ENCODE measurements around the gene TIGD4. TPM values are rescaled to one million over a fixed set of nuclear protein-coding genes. Genes with fewer than 3 reads are reported as not detected.

TIGD4 gene
- total and polyA plus RNA-seq, 2 of the 13 experiments (the other 11 are each of a cell fraction or from before 2014, with no cell fraction given), result 0.15 to 0.62 TPM

- ATAC-seq (no peak), FAIRE-seq (no peak), DNase-seq (ENCODE audit: low spot score) (no peak)
- peaks cover 49% of the 10 kb centered on the region for H3K4me1 ChIP-seq (ENCODE audit: insufficient read depth, low read length)
- H3K27me3 ChIP-seq (ENCODE audit: control insufficient read depth in 1 of 2, insufficient read depth in 2 of 2, low read length in 2 of 2), result no peaks in the 10 kb centered on the region
- 89% methylated on average over 2 of the region's 2 CpGs for WGBS (ENCODE audit: low lambda C conversion rate)
- no TSS peak for BruUV-seq (replicated peaks)
- CTCF ChIA-PET (ENCODE audit: low intra/inter-chr PET ratio, low total read pairs), result no interaction called here
- no peak overlapping the region for H3K27ac ChIP-seq (ENCODE audit: extremely low read length, insufficient read depth, low read length)
- H3K36me3 ChIP-seq (replicated peaks in 1 of 2; ENCODE audit: control insufficient read depth in 1 of 2, insufficient read depth in 2 of 2, low read length in 2 of 2), result no peaks in the 10 kb centered on the region; a peak in 1 of 5 replicates
- no peak overlapping the region for H3K4me2 ChIP-seq (ENCODE audit: low read depth, low read length)
- intact Hi-C loops (cut with micrococcal nuclease; ENCODE audit: unreplicated experiment) (no loop called here), in situ Hi-C loops (cut with HindIII; ENCODE audit: extremely low pct_ligation_motif_present, low pct_unique_long_range_greater_than_20kb) (no loop called here)
- no peak for TF ChIP-seq ZNF225 (CRISPR knock-in tag; IDR thresholded peaks at IDR 0.05)
- no peak for TF ChIP-seq FLYWCH1 (CRISPR knock-in tag; IDR thresholded peaks at IDR 0.05)
- TF ChIP-seq MEIS2 (CRISPR knock-in tag; IDR thresholded peaks at IDR 0.05), result no peak
- TF ChIP-seq JUND (CRISPR knock-in tag; IDR thresholded peaks at IDR 0.05), result no peak
- no peak for TF ChIP-seq ZNF749 (CRISPR knock-in tag; IDR thresholded peaks at IDR 0.05; ENCODE audit: borderline replicate concordance)
- no peaks in the 10 kb centered on the region for H3K9me3 ChIP-seq (ENCODE audit: low read length)
- no peak overlapping the region for H3K9ac ChIP-seq (ENCODE audit: insufficient read depth, low read depth, low read length)
- H3K79me2 ChIP-seq (ENCODE audit: insufficient read depth, low read length), result peaks cover 28% of the 10 kb centered on the region
- POLR2A ChIA-PET, result interaction anchor here (1.2 kb wide), 1 partner anchor 26 kb away, joined by 4 read pairs; the partner anchor contains the start of genes ARFIP1 and TIGD4
- peaks cover 10% of the 10 kb centered on the region for H4K20me1 ChIP-seq (ENCODE audit: insufficient read depth, low read length)
- H3K4me3 ChIP-seq (replicated peaks in 1 of 3; ENCODE audit: insufficient read depth in 1 of 3, low read depth in 2 of 3, low read length in 3 of 3), result no peak overlapping the region
- H2AFZ ChIP-seq (ENCODE audit: low read length), result no peak overlapping the region
Observed at GRCh38 chr4:152805818-152806217, 26.3 kb upstream of the TIGD4 start.

DNA sequence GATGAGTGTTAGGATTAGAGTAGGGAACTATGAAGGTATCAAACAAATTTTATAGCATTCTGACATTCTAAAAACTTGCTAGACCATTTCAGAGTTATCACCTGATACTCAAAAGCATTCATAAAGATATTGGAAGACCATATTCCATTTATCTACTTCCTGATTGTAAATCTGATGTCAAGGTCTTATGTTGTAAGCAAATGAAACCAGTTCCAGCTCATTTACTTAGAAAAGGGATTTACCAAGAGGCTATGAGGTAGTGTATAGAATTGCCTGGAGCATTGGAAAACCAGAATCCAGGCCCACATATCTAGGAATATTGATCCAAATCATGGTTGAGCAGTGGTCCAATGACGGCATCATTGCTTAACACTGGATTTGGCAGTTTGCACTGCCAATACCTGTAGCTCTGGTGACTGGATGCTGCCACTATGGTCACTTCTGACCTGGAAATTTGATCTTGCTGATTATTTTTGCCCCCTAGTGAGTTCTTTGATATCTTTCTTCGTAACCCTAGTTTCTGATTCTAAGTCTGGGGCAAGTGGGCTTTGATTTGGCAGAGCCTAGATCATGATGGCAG is 25.6 kb upstream of the TIGD4 start:
- Histone ChIP-seq H4K20me1 (ENCODE audit: insufficient read depth, low read length) (peaks cover 10% of the 10 kb centered on the region), H3K9ac (ENCODE audit: insufficient read depth, low read depth, low read length) (no peak overlapping the region), H3K79me2 (ENCODE audit: insufficient read depth, low read length) (peaks cover 27% of the 10 kb centered on the region), H3K4me2 (ENCODE audit: low read depth, low read length) (no peak overlapping the region), H3K27me3 (ENCODE audit: control insufficient read depth in 1 of 2, insufficient read depth in 2 of 2, low read length in 2 of 2) (no peaks in the 10 kb centered on the region), H3K9me3 (ENCODE audit: low read length) (no peaks in the 10 kb centered on the region), H3K4me3 (replicated peaks in 1 of 3; ENCODE audit: insufficient read depth in 1 of 3, low read depth in 2 of 3, low read length in 3 of 3) (no peak overlapping the region), H3K36me3 (replicated peaks in 1 of 2; ENCODE audit: control insufficient read depth in 1 of 2, insufficient read depth in 2 of 2, low read length in 2 of 2) (no peaks in the 10 kb centered on the region; a peak in 1 of 5 replicates), H2AFZ (ENCODE audit: low read length) (no peak overlapping the region), H3K4me1 (ENCODE audit: insufficient read depth, low read length) (peaks cover 44% of the 10 kb centered on the region), H3K27ac (ENCODE audit: extremely low read length, insufficient read depth, low read length) (no peak overlapping the region)
- in situ Hi-C loops (cut with HindIII; ENCODE audit: extremely low pct_ligation_motif_present, low pct_unique_long_range_greater_than_20kb) (no loop called here), intact Hi-C loops (cut with micrococcal nuclease; ENCODE audit: unreplicated experiment) (no loop called here)
- no TSS peak for BruUV-seq (replicated peaks)
- ChIA-PET CTCF (ENCODE audit: low intra/inter-chr PET ratio, low total read pairs) (no interaction called here), POLR2A (interaction anchor here (1.2 kb wide), 1 partner anchor 25 kb away, joined by 4 read pairs; the partner anchor contains the start of genes ARFIP1 and TIGD4)
- 95% methylated on average over 2 of the region's 2 CpGs for WGBS (ENCODE audit: low lambda C conversion rate)
- ATAC-seq (no peak), FAIRE-seq (no peak), DNase-seq (ENCODE audit: low spot score) (no peak)
- TF ChIP-seq RARA (CRISPR knock-in tag; IDR thresholded peaks at IDR 0.05) (no peak), ZNF772 (CRISPR knock-in tag; IDR thresholded peaks at IDR 0.05) (no peak), AGO1 (IDR thresholded peaks at IDR 0.05; ENCODE audit: low read depth, low read length, poor library complexity, severe bottlenecking) (no peak), ZNF670 (CRISPR knock-in tag; IDR thresholded peaks at IDR 0.05; ENCODE audit: borderline replicate concordance) (no peak), RFXANK (CRISPR knock-in tag; IDR thresholded peaks at IDR 0.05) (no peak), PHB2 (IDR thresholded peaks at IDR 0.05; ENCODE audit: partially characterized antibody) (no peak), RFX3 (CRISPR knock-in tag; IDR thresholded peaks at IDR 0.05) (no peak)
- TF ChIP-seq, protein P1, sequence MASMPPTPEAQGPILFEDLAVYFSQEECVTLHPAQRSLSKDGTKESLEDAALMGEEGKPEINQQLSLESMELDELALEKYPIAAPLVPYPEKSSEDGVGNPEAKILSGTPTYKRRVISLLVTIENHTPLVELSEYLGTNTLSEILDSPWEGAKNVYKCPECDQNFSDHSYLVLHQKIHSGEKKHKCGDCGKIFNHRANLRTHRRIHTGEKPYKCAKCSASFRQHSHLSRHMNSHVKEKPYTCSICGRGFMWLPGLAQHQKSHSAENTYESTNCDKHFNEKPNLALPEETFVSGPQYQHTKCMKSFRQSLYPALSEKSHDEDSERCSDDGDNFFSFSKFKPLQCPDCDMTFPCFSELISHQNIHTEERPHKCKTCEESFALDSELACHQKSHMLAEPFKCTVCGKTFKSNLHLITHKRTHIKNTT (CRISPR knock-in tag; IDR thresholded peaks at IDR 0.05), result no peak
- TF ChIP-seq, protein P2, sequence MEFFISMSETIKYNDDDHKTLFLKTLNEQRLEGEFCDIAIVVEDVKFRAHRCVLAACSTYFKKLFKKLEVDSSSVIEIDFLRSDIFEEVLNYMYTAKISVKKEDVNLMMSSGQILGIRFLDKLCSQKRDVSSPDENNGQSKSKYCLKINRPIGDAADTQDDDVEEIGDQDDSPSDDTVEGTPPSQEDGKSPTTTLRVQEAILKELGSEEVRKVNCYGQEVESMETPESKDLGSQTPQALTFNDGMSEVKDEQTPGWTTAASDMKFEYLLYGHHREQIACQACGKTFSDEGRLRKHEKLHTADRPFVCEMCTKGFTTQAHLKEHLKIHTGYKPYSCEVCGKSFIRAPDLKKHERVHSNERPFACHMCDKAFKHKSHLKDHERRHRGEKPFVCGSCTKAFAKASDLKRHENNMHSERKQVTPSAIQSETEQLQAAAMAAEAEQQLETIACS (CRISPR knock-in tag; IDR thresholded peaks at IDR 0.05), result no peak
- TF ChIP-seq, protein P3, sequence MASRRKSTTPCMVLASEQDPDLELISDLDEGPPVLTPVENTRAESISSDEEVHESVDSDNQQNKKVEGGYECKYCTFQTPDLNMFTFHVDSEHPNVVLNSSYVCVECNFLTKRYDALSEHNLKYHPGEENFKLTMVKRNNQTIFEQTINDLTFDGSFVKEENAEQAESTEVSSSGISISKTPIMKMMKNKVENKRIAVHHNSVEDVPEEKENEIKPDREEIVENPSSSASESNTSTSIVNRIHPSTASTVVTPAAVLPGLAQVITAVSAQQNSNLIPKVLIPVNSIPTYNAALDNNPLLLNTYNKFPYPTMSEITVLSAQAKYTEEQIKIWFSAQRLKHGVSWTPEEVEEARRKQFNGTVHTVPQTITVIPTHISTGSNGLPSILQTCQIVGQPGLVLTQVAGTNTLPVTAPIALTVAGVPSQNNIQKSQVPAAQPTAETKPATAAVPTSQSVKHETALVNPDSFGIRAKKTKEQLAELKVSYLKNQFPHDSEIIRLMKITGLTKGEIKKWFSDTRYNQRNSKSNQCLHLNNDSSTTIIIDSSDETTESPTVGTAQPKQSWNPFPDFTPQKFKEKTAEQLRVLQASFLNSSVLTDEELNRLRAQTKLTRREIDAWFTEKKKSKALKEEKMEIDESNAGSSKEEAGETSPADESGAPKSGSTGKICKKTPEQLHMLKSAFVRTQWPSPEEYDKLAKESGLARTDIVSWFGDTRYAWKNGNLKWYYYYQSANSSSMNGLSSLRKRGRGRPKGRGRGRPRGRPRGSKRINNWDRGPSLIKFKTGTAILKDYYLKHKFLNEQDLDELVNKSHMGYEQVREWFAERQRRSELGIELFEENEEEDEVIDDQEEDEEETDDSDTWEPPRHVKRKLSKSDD (CRISPR knock-in tag; IDR thresholded peaks at IDR 0.05; ENCODE audit: low read depth), result no peak
